OCI-LY1 (cell line): Measurements from ENCODE around the gene BCKDK.

Experiments
- H2AFZ ChIP-seq: fragments of 200-600 bp; sonication (generic), shearing (Covaris generic); 2 replicates; pipeline ENCODE4 v1.6.0; 2014; ENCODE audit warnings: antibody characterized with exemption, mild to moderate bottlenecking, low read length
- H3F3A ChIP-seq: fragments of 200-600 bp; sonication (generic), shearing (Covaris generic); 2 replicates; pipeline ENCODE4 v1.6.0; 2014; ENCODE audit warnings: mild to moderate bottlenecking, antibody characterized with exemption, low read length, moderate library complexity; ENCODE audit not compliant: insufficient read depth
- H3K27ac ChIP-seq: fragments of 200-600 bp; sonication (generic); 2 replicates; pipeline ENCODE4 v1.5.1; 2014; ENCODE audit warnings: low read length, mixed run types, mild to moderate bottlenecking, low read depth; ENCODE audit not compliant: poor library complexity, severe bottlenecking
- H3K27me3 ChIP-seq: fragments of 200-600 bp; sonication (generic); 2 replicates; pipeline ENCODE4 v1.6.0; 2014; ENCODE audit warnings: antibody characterized with exemption, mild to moderate bottlenecking, low read length, moderate library complexity; ENCODE audit not compliant: insufficient read depth
- H3K36me3 ChIP-seq: fragments of 200-600 bp; sonication (generic); 2 replicates; pipeline ENCODE4 v1.6.1; 2014; ENCODE audit warnings: mild to moderate bottlenecking, antibody characterized with exemption, low read length, moderate library complexity, mixed read lengths; ENCODE audit not compliant: insufficient read depth
- H3K4me1 ChIP-seq: fragments of 200-600 bp; sonication (generic); 2 replicates; pipeline ENCODE4 v1.5.1; 2014; ENCODE audit warnings: mild to moderate bottlenecking, low read length, moderate library complexity; ENCODE audit not compliant: insufficient read depth, severe bottlenecking
- H3K4me2 ChIP-seq: fragments of 200-600 bp; sonication (generic), shearing (Covaris generic); 2 replicates; pipeline ENCODE4 v1.6.1; 2014; ENCODE audit warnings: low read length
- H3K4me3 ChIP-seq: fragments of 200-600 bp; sonication (generic); 2 replicates; pipeline ENCODE4 v1.5.1; 2014; ENCODE audit warnings: low read length, low read depth, mild to moderate bottlenecking, mixed read lengths; ENCODE audit not compliant: poor library complexity, severe bottlenecking
- H3K79me2 ChIP-seq: fragments of 200-600 bp; shearing (Covaris generic); 2 replicates; pipeline ENCODE4 v1.6.1; 2016; ENCODE audit warnings: mixed run types, low read length, mixed read lengths; ENCODE audit not compliant: insufficient read depth
- H3K9ac ChIP-seq: fragments of 200-600 bp; sonication (generic), shearing (Covaris generic); 2 replicates; pipeline ENCODE4 v1.6.1; 2014; ENCODE audit warnings: mild to moderate bottlenecking, low read length, mixed read lengths
- H3K9me2 ChIP-seq: fragments of 200-600 bp; sonication (generic), shearing (Covaris generic); 2 replicates; pipeline ENCODE4 v1.6.1; 2014; ENCODE audit warnings: low read depth, mild to moderate bottlenecking, low read length, mixed read lengths
- H3K9me3 ChIP-seq: fragments of 200-600 bp; shearing (Covaris generic); 2 replicates; pipeline ENCODE4 v1.6.1; 2014; ENCODE audit warnings: low read length, mixed read lengths
- H4K20me1 ChIP-seq: fragments of 200-600 bp; sonication (generic), shearing (Covaris generic); 2 replicates; pipeline ENCODE4 v1.6.0; 2016; ENCODE audit warnings: mild to moderate bottlenecking, low read length; ENCODE audit not compliant: insufficient read depth
- CTCF ChIP-seq: fragments of 200-600 bp; sonication (generic), shearing (Covaris generic); IDR thresholded peaks from 2 replicates; pipeline ENCODE4 v1.5.1; 2017; ENCODE audit warnings: mild to moderate bottlenecking, antibody characterized with exemption, low read length, moderate library complexity, mixed read lengths
- EZH2 ChIP-seq: fragments of 200-600 bp; sonication (generic), shearing (Covaris generic); IDR thresholded peaks from 2 replicates; pipeline ENCODE4 v1.8.0; 2017; ENCODE audit warnings: borderline replicate concordance, mixed run types, mild to moderate bottlenecking, antibody characterized with exemption, low read length, moderate library complexity, mixed read lengths

BCKDK gene

GRCh38 chr16:31105677-31106213 lies 2.4 kb upstream of the BCKDK start:
- Histone ChIP-seq H3K36me3 (peaks cover 13% of the 10 kb centered on the region; the same call in 1 of the 2 replicates), H4K20me1 (no peaks in the 10 kb centered on the region), H3K27ac (no peak overlapping the region), H3K9ac (peak overlapping the region; percentile 39; the same call in 1 of the 2 replicates), H3K9me3 (no peaks in the 10 kb centered on the region), H3F3A (peaks cover 5% of the 10 kb centered on the region), H3K4me3 (peak overlapping the region; percentile 10), H2AFZ (no peak overlapping the region), H3K79me2 (no peaks in the 10 kb centered on the region), H3K27me3 (no peaks in the 10 kb centered on the region), H3K4me1 (peaks cover 25% of the 10 kb centered on the region), H3K9me2 (no peaks in the 10 kb centered on the region), H3K4me2 (peak overlapping the region; percentile 43)
- TF ChIP-seq CTCF (peak; percentile 60), EZH2 (no peak)

- Histone ChIP-seq H3K9ac (no peak overlapping the region), H3K4me3 (no peak overlapping the region), H3K36me3 (peaks cover 20% of the 10 kb centered on the region; the same call in 1 of the 2 replicates), H3K79me2 (no peaks in the 10 kb centered on the region), H3K9me3 (no peaks in the 10 kb centered on the region), H3K4me2 (peak overlapping the region; percentile 94; the same call in 1 of the 2 replicates), H3K27ac (peak overlapping the region; percentile 64), H3F3A (peaks cover 5% of the 10 kb centered on the region), H4K20me1 (no peaks in the 10 kb centered on the region), H3K9me2 (no peaks in the 10 kb centered on the region), H3K27me3 (no peaks in the 10 kb centered on the region), H3K4me1 (peaks cover 25% of the 10 kb centered on the region), H2AFZ (no peak overlapping the region)
- no peak for TF ChIP-seq CTCF
- TF ChIP-seq EZH2, result no peak
These were observed 1.4 kb upstream of the BCKDK start for GRCh38 chr16:31106509-31107464.

- Histone ChIP-seq H3K27ac (peak overlapping the region; percentile 64), H4K20me1 (no peaks in the 10 kb centered on the region), H3F3A (peaks cover 5% of the 10 kb centered on the region), H3K9ac (peak overlapping the region; percentile 95; the same call in 1 of the 2 replicates), H3K9me2 (no peaks in the 10 kb centered on the region), H2AFZ (no peak overlapping the region), H3K36me3 (peaks cover 26% of the 10 kb centered on the region), H3K4me2 (peak overlapping the region; percentile 94), H3K27me3 (no peaks in the 10 kb centered on the region), H3K79me2 (no peaks in the 10 kb centered on the region), H3K4me1 (peaks cover 25% of the 10 kb centered on the region), H3K4me3 (peak overlapping the region; percentile 95), H3K9me3 (no peaks in the 10 kb centered on the region)
- TF ChIP-seq EZH2, result no peak
- no peak for TF ChIP-seq CTCF
These were observed 720 bp upstream of the BCKDK start for GRCh38 chr16:31107465-31107867.
